ENCODE data around the gene FOXRED1. TPM values are rescaled to one million over a fixed set of nuclear protein-coding genes. Genes with fewer than 3 reads are reported as not detected.
"Not testable (repeated sequence)": the region's sequence is repeated elsewhere in the genome, so short reads cannot be mapped to it uniquely, and the experiment has no call there.

Gene FOXRED1
- total RNA-seq, 2 donors from 2014 or later, result 22.9 to 27.8 TPM

DNA sequence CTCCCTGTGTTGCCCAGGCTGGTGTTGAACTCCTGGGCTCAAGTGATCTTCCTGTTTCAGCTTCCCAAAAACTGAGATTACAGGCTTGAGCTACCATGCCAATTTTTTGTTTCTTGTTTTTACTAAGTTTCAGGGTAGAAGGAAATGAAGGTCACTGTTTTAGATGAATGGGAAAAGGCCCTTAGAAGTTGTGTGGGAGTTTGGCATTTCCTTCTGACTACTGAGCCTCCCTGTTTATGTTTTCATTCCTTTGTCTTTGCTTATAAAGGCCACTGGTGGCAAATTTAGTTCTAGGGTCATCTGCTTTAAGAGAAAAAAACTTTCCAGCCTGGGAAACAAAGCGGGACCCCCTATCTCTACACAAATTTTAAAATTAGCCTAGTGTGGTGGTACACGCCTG lies 22.3 kb upstream of the FOXRED1 start:
- ATAC-seq (ENCODE audit: insufficient number of reproducible peaks, low FRiP score, low read depth) (no peak), DNase-seq (ENCODE audit: low spot score) (no peak)
- Histone ChIP-seq H3K27me3 (replicated peaks; ENCODE audit: insufficient read depth) (no peaks in the 10 kb centered on the region), H3K36me3 (no peaks in the 10 kb centered on the region), H3K9me3 (no peaks in the 10 kb centered on the region), H3K4me3 (no peak overlapping the region), H3K4me1 (ENCODE audit: control insufficient read depth in 1 of 2, low read depth in 2 of 2) (no peaks in the 10 kb centered on the region), H3K27ac (no peak overlapping the region)
- TF ChIP-seq CTCF (IDR thresholded peaks at IDR 0.05), result no peak

DNA sequence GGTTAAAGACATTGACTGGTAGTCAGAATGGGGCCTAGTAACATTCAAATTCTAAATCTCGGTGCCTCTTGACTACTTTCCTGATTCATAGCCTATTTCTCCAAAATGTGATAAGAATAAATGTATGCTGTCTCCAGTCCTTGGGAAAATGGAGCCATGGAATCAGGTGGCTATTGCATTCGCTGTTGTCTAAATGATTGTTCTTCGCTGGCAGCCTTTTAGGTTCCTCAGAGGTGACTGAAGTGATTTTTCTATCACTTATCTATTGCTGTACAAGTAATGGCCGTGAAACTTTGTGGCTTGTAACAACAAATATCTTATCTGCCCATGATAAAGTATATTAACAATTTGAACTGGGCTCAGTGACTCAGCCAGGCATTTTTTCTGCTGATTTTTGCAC lies 15.7 kb upstream of the FOXRED1 start:
- H3K27ac ChIP-seq, result no peak overlapping the region
- peaks cover 4% of the 10 kb centered on the region for H3K36me3 ChIP-seq
- H3K4me1 ChIP-seq (ENCODE audit: control insufficient read depth in 1 of 2, low read depth in 2 of 2), result no peaks in the 10 kb centered on the region
- TF ChIP-seq CTCF (IDR thresholded peaks at IDR 0.05), result no peak
- DNase-seq (ENCODE audit: low spot score), result no peak
- H3K4me3 ChIP-seq, result no peak overlapping the region
- ATAC-seq (ENCODE audit: insufficient number of reproducible peaks, low FRiP score, low read depth), result no peak
- no peaks in the 10 kb centered on the region for H3K27me3 ChIP-seq (replicated peaks; ENCODE audit: insufficient read depth)
- no peaks in the 10 kb centered on the region for H3K9me3 ChIP-seq

DNA sequence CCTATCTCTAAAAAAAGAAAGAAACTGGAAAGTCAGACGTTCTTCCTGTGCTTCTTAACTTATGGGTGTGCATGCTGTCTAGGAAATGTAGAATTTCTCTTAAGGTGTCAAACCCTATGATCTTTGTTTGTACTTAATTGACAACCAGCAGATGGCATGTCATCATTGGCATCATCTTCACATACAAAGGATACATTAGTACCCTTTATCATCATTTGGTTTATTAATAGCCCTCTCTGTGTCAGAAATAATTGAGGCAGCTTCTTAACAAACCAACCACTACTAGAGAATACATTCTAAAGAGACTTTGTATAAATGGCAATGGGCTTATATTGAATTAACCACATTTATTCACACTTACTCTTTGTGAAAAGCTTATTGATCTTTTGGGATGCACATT lies 14.1 kb upstream of the FOXRED1 start:
- no peaks in the 10 kb centered on the region for H3K27me3 ChIP-seq (replicated peaks; ENCODE audit: insufficient read depth)
- no peak for ATAC-seq (ENCODE audit: insufficient number of reproducible peaks, low FRiP score, low read depth)
- H3K4me3 ChIP-seq, result no peak overlapping the region
- TF ChIP-seq CTCF (IDR thresholded peaks at IDR 0.05), result no peak
- no peaks in the 10 kb centered on the region for H3K4me1 ChIP-seq (ENCODE audit: control insufficient read depth in 1 of 2, low read depth in 2 of 2)
- peaks cover 4% of the 10 kb centered on the region for H3K36me3 ChIP-seq
- H3K27ac ChIP-seq, result no peak overlapping the region
- H3K9me3 ChIP-seq, result no peaks in the 10 kb centered on the region
- no peak for DNase-seq (ENCODE audit: low spot score)

GRCh38 chr11:126255507-126255906 lies 13.4 kb upstream of the FOXRED1 start:
- not testable (repeated sequence) for H3K27me3 ChIP-seq (replicated peaks; ENCODE audit: insufficient read depth); H3K9me3 ChIP-seq; ATAC-seq (ENCODE audit: insufficient number of reproducible peaks, low FRiP score, low read depth); H3K27ac ChIP-seq; DNase-seq (ENCODE audit: low spot score); H3K4me1 ChIP-seq (ENCODE audit: control insufficient read depth in 1 of 2, low read depth in 2 of 2); H3K36me3 ChIP-seq; H3K4me3 ChIP-seq

DNA sequence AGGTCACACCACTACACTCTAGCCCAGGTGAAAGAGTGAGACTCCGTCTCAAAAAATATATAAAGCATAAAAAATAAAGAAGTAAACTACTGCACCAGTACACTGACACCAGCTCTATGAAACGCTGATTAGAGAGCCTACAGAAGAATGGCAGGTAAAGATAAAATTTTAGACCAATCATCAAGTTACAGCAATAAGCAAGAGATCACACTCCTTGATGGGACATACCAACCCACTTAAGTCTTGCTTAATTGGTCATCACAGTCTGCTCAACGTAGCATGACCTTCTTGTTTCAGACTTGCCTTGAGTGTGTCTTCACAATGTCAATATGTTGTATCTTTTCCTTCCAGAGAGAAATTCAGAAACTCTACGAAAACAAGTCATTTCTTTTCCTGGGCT lies 12.7 kb upstream of the FOXRED1 start:
- no peak overlapping the region for H3K27ac ChIP-seq
- no peaks in the 10 kb centered on the region for H3K27me3 ChIP-seq (replicated peaks; ENCODE audit: insufficient read depth)
- no peak for TF ChIP-seq CTCF (IDR thresholded peaks at IDR 0.05)
- DNase-seq (ENCODE audit: low spot score), result no peak
- peaks cover 4% of the 10 kb centered on the region for H3K36me3 ChIP-seq
- H3K4me3 ChIP-seq, result no peak overlapping the region
- no peaks in the 10 kb centered on the region for H3K4me1 ChIP-seq (ENCODE audit: control insufficient read depth in 1 of 2, low read depth in 2 of 2)
- H3K9me3 ChIP-seq, result no peaks in the 10 kb centered on the region
- no peak for ATAC-seq (ENCODE audit: insufficient number of reproducible peaks, low FRiP score, low read depth)

GRCh38 chr11:126257144-126257543 lies 11.8 kb upstream of the FOXRED1 start:
- Histone ChIP-seq H3K27ac (no peak overlapping the region), H3K9me3 (no peaks in the 10 kb centered on the region), H3K36me3 (peaks cover 4% of the 10 kb centered on the region), H3K4me3 (no peak overlapping the region), H3K27me3 (replicated peaks; ENCODE audit: insufficient read depth) (no peaks in the 10 kb centered on the region), H3K4me1 (ENCODE audit: control insufficient read depth in 1 of 2, low read depth in 2 of 2) (no peaks in the 10 kb centered on the region)
- DNase-seq (ENCODE audit: low spot score) (no peak), ATAC-seq (ENCODE audit: insufficient number of reproducible peaks, low FRiP score, low read depth) (no peak)
- no peak for TF ChIP-seq CTCF (IDR thresholded peaks at IDR 0.05)
